NCI-H524 (cell line): Measurements from ENCODE around the gene RAB36.

Experiments
- DNase-seq, 2 experiments: peaks; one replicate each; lab custom pipeline; 2025; lab: John Stamatoyannopoulos, UW

RAB36 gene

DNA sequence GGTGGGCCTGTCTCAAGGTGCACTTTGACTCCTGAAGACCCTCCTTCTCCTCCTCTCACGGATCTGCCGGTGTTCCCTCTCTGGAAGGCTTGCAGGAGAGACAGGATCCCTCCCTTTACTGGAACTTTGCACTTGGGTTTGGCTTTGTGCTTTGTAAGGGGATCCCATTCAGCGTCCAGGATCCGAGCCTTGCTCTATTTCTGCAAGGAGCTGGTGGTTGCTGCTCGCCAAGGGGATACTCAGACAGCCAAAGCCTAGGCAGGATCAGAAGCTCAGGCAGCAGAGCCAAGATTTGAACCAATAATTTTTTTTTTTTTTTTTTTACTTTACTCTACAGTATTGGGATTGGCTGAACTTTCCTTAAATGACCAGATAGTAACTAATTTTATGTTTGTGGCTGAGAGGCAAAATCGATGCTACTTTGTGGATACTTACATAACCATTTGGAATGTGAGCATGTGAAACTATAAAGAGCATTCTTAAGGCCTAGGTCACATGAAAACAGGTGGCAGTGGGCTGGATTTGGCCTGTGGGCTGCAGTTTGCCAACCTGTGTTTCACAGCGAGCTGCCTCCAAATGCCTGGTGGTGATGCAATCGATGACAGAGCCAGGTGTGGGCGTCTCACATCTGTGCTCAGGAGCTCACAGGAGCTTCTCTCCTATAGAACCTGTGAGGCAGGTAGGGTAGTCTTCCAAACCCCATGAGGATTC lies 60.2 kb downstream of the RAB36 start:
- no peak for DNase-seq

DNA sequence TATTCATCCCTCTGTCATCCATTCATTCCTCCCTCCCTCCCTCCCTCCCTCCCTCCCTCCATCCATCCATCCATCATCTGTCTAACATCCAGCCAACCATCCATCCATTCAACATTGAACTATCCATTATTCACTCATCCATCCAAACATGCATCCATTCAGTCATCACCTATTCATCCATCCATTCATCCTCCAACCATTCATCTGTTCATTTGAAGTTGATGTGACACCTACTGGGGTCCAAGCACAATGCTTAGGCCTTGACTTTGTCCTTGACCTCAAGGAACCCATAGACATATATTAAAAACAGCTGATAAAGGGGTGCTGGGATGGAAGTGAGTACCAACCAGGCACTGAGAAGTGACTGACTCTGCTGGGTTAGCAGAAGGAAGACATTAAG lies 61.6 kb downstream of the RAB36 start:
- no peak for DNase-seq

- peak in 1 of 2 experiments; percentile 57 for DNase-seq
Measured at GRCh38 chr22:23207729-23208393, 62.6 kb downstream of the RAB36 start.

DNA sequence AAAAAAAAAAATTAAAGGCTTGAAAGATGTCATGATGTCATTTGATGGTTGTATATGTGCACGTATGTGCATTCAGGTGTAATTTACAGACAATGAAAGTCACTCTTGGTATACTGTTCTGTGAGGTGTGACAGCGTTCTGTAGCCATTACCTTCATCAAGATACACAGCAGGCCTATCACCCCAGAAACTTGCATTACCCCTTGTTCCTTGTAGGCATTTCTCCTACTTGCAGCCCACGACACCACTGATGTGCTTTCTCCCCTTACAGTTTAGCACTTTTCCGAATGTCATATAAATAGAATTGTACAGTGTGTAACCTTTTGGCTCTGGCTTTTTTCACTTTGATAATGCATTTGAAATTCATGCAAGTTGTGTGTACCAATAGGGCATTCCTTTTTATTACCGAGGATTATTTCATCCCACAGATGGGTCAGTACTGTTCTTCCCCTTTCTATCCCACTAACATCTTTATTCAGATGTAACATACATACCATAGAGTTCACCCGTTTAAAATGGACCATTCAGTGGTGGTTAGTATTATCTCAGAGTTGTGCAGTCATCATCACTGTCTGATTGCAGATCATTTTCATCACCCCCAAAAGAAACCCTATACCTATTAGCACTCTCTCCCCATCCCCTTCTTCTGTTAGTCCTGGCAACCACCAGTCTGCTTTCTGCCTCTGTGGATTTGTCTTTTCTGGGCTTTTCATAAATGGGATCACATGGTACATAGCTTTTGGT lies 65.3 kb downstream of the RAB36 start:
- DNase-seq = no peak

DNA sequence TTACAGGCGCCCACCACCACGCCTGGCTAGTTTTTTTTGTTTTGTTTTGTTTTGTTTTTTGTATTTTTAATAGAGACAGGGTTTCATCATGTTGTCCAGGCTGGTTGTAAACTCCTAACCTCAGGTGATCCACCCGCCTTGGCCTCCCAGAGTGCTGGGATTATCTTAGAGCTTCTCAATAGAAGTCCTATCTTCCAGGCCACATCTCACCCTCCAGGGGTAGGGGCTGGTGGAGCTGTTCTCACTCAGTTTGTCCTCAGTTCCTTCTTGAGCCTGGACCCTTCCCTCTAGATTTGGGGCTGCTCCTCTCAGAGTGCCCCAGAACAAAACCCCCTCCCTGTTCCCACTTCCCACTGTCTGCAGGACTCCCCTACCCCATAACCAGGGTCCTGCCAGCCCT lies 66.3 kb downstream of the RAB36 start:
- DNase-seq = no peak

DNA sequence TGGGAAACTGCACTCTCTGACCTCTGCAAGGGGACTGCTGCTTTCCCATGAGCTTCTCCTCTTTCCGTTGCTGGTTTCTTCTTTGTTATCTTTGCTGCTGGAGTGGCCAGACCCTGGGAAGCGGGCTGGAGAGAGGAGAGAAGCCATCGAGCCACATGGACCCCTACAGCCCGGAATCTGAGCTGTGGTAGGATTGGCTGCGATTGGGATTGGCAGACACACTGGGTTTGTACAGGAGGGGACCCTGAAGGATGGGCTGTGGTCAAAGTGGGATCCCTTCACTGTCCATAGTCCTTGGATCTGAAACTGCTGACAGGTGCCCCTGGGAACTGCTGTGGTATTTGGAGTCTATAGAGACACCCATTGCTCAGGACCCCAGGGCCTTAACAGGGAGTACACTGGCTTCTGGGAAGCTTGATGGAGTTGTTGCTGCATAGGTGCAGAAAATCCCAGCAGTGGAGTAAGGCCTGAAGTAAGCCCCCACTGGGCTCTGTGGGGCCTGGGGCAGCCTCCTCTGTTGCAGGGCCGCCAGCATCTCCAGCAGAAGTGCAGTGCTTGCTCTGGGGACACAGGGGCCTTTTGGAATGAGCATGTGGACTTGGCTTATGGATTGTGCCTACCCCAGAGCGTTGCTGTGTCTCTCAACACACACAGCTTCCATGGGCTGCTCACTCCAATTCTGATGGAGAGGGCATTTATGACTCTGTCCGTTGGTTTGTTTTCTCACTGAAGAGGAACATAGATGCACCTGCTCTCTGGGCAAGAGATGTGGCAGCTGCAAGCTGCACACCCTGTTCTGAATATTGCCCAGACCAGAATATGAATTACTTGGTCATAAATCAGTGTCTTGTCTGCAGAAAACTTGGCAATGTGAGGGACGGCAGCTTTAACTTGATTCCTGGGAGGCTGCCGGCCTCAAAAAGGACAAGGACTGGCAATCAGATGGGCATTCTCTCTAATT lies 67.1 kb downstream of the RAB36 start:
- no peak for DNase-seq

DNA sequence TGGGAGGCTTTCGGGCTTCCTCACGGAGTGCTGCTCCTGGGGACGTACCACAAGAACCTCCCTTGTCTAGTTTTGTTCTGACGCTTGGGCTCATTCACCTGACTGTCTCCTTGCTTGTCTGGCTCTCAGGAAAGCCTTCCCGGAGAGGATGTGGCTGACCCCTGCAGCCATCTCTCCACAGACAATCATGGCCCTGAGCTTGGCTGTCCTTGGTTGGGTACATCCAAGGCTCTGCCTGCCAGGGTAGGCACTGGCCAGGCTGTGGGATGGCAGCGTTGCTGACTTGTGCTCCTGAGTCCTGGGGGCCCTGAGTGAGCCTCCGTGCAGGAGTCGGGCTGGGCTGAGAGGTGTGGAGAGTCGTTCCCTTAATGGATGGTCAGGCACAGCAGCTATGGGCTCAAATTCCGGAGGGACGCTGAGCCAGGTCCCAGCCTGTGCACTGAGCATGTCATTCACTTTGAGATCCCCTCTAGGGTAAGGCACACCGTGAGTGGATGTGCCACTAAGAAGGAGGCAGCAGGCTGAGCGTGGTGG lies 67.8 kb downstream of the RAB36 start:
- DNase-seq = no peak

GRCh38 chr22:23213581-23214334 lies 68.5 kb downstream of the RAB36 start:
- no peak for DNase-seq
